ENCODE results near the gene PTPRD.

Gene PTPRD

DNA sequence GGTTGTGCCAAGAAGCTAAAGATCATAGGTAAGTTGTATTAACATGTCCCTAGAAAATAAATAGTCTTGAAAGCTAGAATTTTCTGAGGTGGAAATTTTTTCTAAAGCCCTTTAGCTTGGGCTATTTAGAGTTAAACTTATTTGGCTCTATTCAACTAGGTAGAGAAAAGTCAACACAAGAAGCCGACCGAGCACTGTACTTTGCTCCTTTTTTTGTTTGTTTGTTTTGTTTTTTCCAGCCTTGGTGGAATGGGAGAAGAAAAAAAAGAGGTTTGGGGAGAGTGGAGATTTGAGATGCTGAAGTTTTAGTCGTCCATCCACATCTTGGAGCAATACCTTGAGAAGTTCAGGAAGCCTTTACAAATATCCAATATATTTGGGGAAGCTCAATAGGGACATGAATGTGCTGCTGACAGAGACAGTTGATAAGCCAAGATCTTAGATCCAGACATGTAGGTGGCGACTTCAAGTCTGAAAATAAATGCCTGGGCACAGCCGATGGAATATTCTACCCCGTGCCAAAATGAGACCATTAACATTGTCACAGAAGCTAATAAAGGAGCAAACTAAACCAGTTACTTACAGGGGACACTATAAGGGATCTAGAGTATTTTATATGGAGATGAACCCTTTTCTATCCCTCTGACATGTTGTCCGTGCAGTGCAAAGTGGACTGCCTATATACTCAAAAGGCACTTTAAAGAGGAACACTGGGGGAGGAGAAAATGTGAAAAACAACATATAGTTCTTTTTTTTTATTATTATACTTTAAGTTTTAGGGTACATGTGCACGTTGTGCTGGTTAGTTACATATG is 466.1 kb downstream of the PTPRD start:
- DNase-seq: no peak

DNA sequence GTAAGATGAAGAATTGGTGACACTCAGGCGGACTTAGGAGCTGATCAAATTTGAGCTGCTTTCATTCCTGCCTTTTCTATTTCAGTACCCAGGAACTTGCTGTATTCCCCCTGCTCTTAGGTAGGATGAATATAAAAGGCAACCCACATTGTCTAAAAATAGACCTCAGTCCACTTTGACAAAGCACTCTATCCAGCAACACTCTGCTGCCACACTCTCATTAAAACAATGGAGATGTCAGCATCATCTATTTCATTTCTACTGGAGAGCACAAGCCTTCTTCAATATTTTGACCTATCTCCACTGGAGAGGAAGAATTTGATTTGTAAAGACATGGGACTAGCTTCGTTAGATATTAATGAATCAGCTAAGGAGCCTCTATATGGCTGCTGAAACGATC is 468.4 kb downstream of the PTPRD start:
- no peak for DNase-seq

DNA sequence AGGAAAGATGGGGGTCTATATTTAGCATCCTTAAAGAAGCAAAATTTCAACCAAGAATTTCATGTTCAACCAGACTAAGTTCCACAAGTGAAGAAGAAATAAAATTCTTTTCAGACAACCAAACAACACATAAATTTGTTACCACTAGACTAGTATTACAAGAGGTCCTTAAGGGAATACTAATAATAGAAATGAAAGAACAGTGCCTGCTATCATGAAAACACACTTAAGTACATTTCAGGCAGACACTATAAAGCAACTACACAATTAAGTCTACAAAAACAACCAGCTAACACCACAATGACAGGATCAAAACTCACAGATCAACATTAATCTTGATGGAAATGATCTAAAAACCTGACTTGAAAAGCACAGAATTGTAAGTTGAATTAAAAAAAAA is 477.2 kb downstream of the PTPRD start:
- no peak for DNase-seq

GRCh38 chr9:10134266-10134665 is 478.5 kb downstream of the PTPRD start:
- no peak for DNase-seq

GRCh38 chr9:10130061-10130675 is 482.6 kb downstream of the PTPRD start:
- DNase-seq: no peak

DNA sequence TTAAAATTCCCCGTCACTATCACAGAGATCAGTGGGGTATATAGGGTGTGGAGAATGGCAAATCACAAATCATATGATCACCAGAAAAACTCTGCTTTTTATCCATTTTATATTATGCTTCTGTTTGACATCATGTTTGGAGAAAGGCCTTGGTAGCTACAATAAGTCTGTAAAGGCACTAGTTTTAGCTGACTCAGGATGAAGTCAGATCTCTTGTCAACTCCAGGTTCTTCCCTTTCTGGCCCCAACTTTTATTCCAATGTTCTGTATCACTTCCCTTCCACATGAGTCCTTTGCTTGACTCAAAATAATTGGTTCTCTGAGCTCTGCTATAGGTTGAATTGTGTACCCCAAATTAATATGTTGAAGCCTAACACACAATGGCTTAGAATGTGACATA is 484.9 kb downstream of the PTPRD start:
- DNase-seq: no peak

GRCh38 chr9:10112798-10113197 is 500.0 kb downstream of the PTPRD start:
- no peak for DNase-seq

DNA sequence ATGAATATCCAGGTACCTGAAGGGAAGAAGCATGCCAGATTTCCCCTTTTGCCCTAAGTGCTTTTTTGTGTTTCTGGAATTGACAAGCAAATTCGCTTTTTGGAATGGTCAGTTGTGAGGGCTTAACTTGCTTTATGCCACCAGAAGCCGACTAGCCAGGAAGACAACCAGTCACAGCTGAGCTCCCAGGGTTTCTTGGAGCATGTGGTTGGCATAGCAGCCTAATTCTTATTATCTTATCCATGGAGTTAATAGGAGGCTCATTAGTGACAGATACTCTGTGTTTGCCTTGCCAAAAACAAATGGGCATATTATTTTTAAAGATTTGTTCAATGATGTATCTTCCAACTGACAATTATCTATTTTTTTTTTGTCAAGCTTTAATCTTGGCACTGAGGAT is 500.7 kb downstream of the PTPRD start:
- DNase-seq: no peak

GRCh38 chr9:10108815-10109214 is 504.0 kb downstream of the PTPRD start:
- DNase-seq: no peak

DNA sequence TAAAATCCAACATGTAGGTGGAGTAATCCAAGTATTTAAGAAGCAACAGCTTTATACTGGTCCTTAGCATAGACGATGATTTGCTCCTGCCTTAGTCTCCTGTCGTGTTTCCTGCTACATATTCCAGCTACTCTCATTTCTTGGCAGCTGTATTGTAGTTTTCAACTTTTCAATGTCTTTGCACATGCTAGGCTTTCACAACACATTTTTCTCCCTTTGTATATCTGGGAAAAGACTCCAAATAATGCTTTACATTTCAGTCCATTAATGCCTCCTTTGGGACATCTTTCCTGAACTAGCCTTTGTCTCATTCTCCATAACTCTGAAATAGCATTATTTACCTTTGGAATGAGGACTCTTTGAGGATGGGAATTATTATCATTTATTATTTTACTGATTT is 508.0 kb downstream of the PTPRD start:
- no peak for DNase-seq

GRCh38 chr9:10095208-10095607 is 517.6 kb downstream of the PTPRD start:
- DNase-seq: no peak

DNA sequence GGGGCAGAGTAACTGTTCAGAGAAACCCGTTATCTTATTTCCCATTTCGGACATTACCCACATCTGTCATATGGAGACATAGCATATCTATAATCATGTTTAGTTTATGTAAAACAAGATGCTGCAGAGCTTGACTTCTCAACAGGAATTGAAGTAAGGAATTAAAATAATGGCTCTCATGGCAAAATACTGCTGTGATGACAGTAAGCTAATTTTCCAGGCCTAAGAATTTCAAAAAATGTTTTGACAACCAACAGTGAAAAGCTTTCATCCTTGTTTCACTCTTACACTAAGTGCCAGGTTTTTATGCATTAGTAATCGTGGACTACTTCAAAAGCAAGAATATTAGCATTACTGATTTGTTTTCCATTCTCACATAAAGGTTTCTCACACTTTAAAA is 518.2 kb downstream of the PTPRD start:
- no peak for DNase-seq

DNA sequence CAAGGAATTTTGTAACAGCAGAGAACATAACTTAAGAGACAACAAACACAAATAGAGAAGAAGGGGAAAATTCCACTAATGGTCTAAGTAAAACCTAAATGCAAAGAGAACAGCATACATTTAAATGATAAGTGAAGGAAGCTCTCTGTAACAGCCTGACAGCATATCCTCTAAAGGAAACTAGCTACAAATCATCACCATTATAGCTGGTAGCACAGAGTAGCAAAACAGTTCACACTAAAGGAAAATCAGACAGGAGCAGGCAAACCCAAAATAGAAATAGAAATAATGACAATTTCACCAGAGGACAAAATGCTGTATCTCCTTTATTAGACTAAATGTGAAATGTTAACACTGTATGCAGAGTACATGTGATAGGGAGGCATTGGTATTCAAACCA is 532.8 kb downstream of the PTPRD start:
- DNase-seq: no peak

DNA sequence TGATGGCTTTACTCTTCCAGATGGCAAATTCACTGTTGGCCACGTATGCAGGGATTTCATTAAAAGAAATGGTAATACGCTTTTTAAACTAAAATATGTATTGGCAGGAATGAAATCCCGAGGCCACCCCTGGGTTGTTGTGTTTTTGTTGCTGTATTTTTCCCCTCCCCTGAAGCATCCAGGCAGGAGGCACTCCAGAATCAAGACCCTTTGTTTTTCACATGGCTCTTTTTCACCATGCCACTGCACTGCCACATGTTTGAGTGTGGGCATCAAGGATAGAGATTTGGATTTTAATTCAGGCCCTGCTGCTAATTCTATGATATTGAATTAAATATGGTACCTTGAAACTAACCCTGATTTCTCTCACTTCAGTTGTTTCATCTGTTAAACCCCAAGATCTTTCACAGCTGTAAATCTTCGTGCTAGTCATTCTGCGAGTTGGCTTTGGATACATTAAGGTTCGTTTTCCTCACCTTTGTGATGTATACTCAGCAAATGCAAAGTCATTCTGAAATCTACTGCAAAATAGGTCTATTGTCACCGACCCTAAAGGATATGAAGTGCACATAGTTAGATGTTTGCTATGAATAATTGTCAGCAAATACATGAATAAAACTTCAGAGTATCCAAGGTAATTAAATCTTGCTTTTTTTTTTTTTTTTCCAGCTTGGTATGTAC is 533.4 kb downstream of the PTPRD start:
- no peak for DNase-seq

GRCh38 chr9:10071579-10071978 is 541.2 kb downstream of the PTPRD start:
- no peak for DNase-seq

GRCh38 chr9:10062629-10063395 is 550.0 kb downstream of the PTPRD start:
- no peak for DNase-seq

- no peak for DNase-seq
Measured at GRCh38 chr9:10059044-10059443, 553.8 kb downstream of the PTPRD start.

DNA sequence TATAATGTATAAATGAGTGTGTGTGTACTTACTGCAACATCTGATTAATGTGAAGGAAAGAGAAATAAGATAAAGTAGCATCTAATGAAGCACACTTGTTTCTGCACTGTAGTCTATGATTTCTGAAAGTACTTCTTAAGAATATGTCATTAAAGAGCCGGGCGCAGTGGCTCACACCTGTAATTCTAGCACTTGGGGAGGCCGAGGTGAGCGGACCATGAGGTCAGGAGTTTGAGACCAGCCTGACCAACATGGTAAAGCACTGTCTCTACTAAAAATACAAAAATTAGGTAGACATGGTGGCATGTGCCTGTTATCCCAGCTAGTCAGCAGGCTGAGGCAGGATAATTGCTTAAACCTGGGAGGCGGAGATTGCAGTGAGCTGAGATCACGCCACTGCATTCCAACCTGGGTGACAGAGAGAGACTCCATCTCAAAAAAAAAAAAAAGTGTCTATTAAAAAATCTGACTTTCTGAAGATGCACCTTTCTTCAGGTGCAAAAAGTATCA is 556.9 kb downstream of the PTPRD start:
- DNase-seq: no peak

- no peak for DNase-seq
Measured at GRCh38 chr9:10054456-10054855, 558.3 kb downstream of the PTPRD start.

DNA sequence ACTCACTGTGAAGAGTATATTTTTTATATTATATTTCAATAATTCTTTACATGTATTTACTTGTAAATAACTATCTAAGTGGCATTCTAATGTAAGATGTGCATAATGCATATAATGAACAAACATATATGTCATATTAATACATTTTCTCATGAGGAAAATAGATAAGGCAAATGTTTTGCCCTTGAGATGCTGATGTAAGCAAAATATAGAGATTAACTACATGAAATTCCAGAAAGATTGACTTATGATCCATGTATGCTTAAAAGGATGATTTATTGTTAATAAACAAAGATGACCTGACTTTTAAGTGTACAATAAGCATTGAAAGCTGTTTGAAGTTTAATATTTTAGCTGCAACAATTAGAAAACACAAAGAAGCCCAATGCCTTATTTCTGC is 559.9 kb downstream of the PTPRD start:
- no peak for DNase-seq

- DNase-seq: no peak
Measured at GRCh38 chr9:10052181-10052580, 560.6 kb downstream of the PTPRD start.

GRCh38 chr9:10050016-10050415 is 562.8 kb downstream of the PTPRD start:
- no peak for DNase-seq

- DNase-seq: no peak
Measured at GRCh38 chr9:10048994-10049393, 563.8 kb downstream of the PTPRD start.

Data from stimulated activated CD4-positive, alpha-beta T cell treated with anti-CD3 and anti-CD28 coated beads, Interleukin-2, amount 100 ng/mL, for 24 hours (primary cell).